OCI-LY1 (cell line): Measurements from ENCODE around the gene ATP11A.

Experiments used
- H2AFZ ChIP-seq: fragments of 200-600 bp; sonication (generic), shearing (Covaris generic); 2 replicates; pipeline ENCODE4 v1.6.0; 2014; ENCODE audit warnings: antibody characterized with exemption, mild to moderate bottlenecking, low read length
- H3F3A ChIP-seq: fragments of 200-600 bp; sonication (generic), shearing (Covaris generic); 2 replicates; pipeline ENCODE4 v1.6.0; 2014; ENCODE audit warnings: mild to moderate bottlenecking, antibody characterized with exemption, low read length, moderate library complexity; ENCODE audit not compliant: insufficient read depth
- H3K27ac ChIP-seq: fragments of 200-600 bp; sonication (generic); 2 replicates; pipeline ENCODE4 v1.5.1; 2014; ENCODE audit warnings: low read length, mixed run types, mild to moderate bottlenecking, low read depth; ENCODE audit not compliant: poor library complexity, severe bottlenecking
- H3K27me3 ChIP-seq: fragments of 200-600 bp; sonication (generic); 2 replicates; pipeline ENCODE4 v1.6.0; 2014; ENCODE audit warnings: antibody characterized with exemption, mild to moderate bottlenecking, low read length, moderate library complexity; ENCODE audit not compliant: insufficient read depth
- H3K36me3 ChIP-seq: fragments of 200-600 bp; sonication (generic); 2 replicates; pipeline ENCODE4 v1.6.1; 2014; ENCODE audit warnings: mild to moderate bottlenecking, antibody characterized with exemption, low read length, moderate library complexity, mixed read lengths; ENCODE audit not compliant: insufficient read depth
- H3K4me1 ChIP-seq: fragments of 200-600 bp; sonication (generic); 2 replicates; pipeline ENCODE4 v1.5.1; 2014; ENCODE audit warnings: mild to moderate bottlenecking, low read length, moderate library complexity; ENCODE audit not compliant: insufficient read depth, severe bottlenecking
- H3K4me2 ChIP-seq: fragments of 200-600 bp; sonication (generic), shearing (Covaris generic); 2 replicates; pipeline ENCODE4 v1.6.1; 2014; ENCODE audit warnings: low read length
- H3K4me3 ChIP-seq: fragments of 200-600 bp; sonication (generic); 2 replicates; pipeline ENCODE4 v1.5.1; 2014; ENCODE audit warnings: low read length, low read depth, mild to moderate bottlenecking, mixed read lengths; ENCODE audit not compliant: poor library complexity, severe bottlenecking
- H3K79me2 ChIP-seq: fragments of 200-600 bp; shearing (Covaris generic); 2 replicates; pipeline ENCODE4 v1.6.1; 2016; ENCODE audit warnings: mixed run types, low read length, mixed read lengths; ENCODE audit not compliant: insufficient read depth
- H3K9ac ChIP-seq: fragments of 200-600 bp; sonication (generic), shearing (Covaris generic); 2 replicates; pipeline ENCODE4 v1.6.1; 2014; ENCODE audit warnings: mild to moderate bottlenecking, low read length, mixed read lengths
- H3K9me2 ChIP-seq: fragments of 200-600 bp; sonication (generic), shearing (Covaris generic); 2 replicates; pipeline ENCODE4 v1.6.1; 2014; ENCODE audit warnings: low read depth, mild to moderate bottlenecking, low read length, mixed read lengths
- H3K9me3 ChIP-seq: fragments of 200-600 bp; shearing (Covaris generic); 2 replicates; pipeline ENCODE4 v1.6.1; 2014; ENCODE audit warnings: low read length, mixed read lengths
- H4K20me1 ChIP-seq: fragments of 200-600 bp; sonication (generic), shearing (Covaris generic); 2 replicates; pipeline ENCODE4 v1.6.0; 2016; ENCODE audit warnings: mild to moderate bottlenecking, low read length; ENCODE audit not compliant: insufficient read depth
- EZH2 ChIP-seq: fragments of 200-600 bp; sonication (generic), shearing (Covaris generic); IDR thresholded peaks from 2 replicates; pipeline ENCODE4 v1.8.0; 2017; ENCODE audit warnings: borderline replicate concordance, mixed run types, mild to moderate bottlenecking, antibody characterized with exemption, low read length, moderate library complexity, mixed read lengths
- TF ChIP-seq, protein P1 (sequence below): fragments of 200-600 bp; sonication (generic), shearing (Covaris generic); IDR thresholded peaks from 2 replicates; pipeline ENCODE4 v1.5.1; 2017; ENCODE audit warnings: mild to moderate bottlenecking, antibody characterized with exemption, low read length, moderate library complexity, mixed read lengths

Gene ATP11A

DNA sequence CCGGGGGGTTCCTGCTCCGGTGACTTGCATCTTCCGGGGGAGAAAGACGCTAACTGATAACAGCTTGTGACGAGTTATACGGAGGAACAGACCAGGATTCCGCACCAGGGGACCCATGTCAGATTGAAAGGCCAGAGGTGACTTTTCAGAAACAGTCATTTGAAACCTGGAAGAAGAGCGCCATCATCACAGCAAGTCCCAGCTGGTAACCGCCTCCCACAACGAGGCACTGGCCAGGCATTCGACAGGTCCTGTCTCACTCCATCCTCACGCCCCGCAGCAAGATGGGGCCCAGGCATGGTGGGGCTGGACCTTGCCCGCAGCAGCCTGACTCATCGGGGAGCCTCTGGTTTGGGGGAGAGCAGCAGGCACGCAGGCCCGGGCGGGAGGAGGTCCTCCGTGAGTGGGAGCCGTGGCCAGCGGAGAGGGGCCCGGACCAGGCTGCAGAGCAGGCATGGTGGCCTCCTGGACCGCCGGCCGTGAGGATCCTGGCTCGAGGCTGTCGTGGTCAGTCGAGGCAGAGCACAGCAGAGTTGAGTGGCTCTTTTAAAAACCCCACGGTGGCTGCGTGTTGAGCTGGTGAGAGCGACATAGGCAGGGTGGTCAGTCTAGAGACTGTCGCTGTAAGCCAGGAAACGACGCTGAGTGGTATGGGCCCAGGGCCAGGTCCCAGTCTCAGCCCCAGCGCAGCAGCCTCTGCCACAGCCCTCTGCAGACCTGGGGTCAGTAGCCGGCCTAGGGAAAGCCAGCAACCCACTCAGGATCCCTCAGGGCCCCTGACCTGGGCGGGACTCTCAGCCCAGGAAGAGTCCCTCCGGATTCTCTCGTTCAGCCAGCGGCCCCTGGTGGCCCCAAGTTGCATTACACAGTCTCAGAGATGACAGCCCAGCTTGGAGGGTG is 184.3 kb downstream of the ATP11A start:
- H3K9ac ChIP-seq: peak overlapping the region; percentile 39
- H3K79me2 ChIP-seq: no peaks in the 10 kb centered on the region
- no peaks in the 10 kb centered on the region for H3K9me3 ChIP-seq
- peak overlapping the region; percentile 73 for H3K27ac ChIP-seq
- peak overlapping the region; percentile 55 for H3K4me3 ChIP-seq
- peak overlapping the region; percentile 65 for H3K4me2 ChIP-seq
- no peak overlapping the region for H2AFZ ChIP-seq
- no peaks in the 10 kb centered on the region for H4K20me1 ChIP-seq
- TF ChIP-seq, protein P1, sequence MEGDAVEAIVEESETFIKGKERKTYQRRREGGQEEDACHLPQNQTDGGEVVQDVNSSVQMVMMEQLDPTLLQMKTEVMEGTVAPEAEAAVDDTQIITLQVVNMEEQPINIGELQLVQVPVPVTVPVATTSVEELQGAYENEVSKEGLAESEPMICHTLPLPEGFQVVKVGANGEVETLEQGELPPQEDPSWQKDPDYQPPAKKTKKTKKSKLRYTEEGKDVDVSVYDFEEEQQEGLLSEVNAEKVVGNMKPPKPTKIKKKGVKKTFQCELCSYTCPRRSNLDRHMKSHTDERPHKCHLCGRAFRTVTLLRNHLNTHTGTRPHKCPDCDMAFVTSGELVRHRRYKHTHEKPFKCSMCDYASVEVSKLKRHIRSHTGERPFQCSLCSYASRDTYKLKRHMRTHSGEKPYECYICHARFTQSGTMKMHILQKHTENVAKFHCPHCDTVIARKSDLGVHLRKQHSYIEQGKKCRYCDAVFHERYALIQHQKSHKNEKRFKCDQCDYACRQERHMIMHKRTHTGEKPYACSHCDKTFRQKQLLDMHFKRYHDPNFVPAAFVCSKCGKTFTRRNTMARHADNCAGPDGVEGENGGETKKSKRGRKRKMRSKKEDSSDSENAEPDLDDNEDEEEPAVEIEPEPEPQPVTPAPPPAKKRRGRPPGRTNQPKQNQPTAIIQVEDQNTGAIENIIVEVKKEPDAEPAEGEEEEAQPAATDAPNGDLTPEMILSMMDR: peak; percentile 96
- no peak for TF ChIP-seq EZH2
- H3F3A ChIP-seq: no peaks in the 10 kb centered on the region
- H3K9me2 ChIP-seq: no peaks in the 10 kb centered on the region
- peaks cover 21% of the 10 kb centered on the region for H3K4me1 ChIP-seq
- H3K36me3 ChIP-seq: peaks cover 6% of the 10 kb centered on the region; the same call in 1 of the 2 replicates
- H3K27me3 ChIP-seq: no peaks in the 10 kb centered on the region

DNA sequence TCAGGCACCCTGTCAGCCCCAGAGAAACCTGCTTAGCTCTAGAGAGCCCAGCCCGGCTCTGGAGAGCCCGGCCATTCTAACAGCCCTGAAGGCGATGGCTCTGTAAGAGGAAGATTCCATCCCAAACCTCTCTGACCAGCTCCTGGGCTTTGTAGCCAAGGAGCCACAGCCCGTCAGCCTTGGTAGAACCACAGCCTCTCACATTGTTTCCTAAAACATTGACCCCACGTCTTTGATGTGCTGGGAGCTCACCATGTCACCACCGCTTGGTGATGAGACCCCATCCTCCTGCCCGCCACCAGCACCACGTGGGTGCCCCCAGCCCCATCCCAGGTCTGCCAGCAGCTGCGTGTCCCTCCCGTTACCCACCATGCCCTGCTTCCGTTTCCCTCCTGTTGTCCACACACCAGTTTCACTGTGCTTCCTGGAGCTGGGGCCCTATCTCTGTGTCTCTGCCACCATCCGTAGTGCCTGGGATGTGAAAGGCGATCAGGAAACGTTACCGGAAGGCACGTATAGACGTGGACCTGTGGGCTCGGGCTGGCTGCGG is 185.0 kb downstream of the ATP11A start:
- no peaks in the 10 kb centered on the region for H3K27me3 ChIP-seq
- TF ChIP-seq, protein P1: no peak
- no peak for TF ChIP-seq EZH2

DNA sequence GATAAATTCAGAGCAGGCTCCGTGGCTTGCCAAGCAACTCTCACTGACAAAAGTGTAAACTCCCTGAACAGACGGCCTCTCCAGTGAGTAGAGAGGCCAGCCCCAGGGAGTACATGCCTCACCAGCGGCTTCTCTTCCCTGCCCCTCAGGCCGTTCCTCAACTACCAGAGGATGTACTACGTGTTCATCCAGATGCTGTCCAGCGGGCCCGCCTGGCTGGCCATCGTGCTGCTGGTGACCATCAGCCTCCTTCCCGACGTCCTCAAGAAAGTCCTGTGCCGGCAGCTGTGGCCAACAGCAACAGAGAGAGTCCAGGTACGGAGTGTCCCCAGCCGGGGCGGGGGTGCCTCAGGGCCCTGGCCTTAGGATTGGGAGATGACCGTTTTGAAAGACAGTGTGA is 185.8 kb downstream of the ATP11A start:
- Histone ChIP-seq H3K27ac (no peak overlapping the region), H3K36me3 (peaks cover 6% of the 10 kb centered on the region; the same call in 1 of the 2 replicates), H3K4me2 (no peak overlapping the region), H4K20me1 (no peaks in the 10 kb centered on the region), H3K4me1 (peaks cover 21% of the 10 kb centered on the region), H3K9ac (no peak overlapping the region), H2AFZ (no peak overlapping the region), H3K79me2 (no peaks in the 10 kb centered on the region), H3F3A (no peaks in the 10 kb centered on the region), H3K9me2 (no peaks in the 10 kb centered on the region), H3K9me3 (no peaks in the 10 kb centered on the region), H3K4me3 (no peak overlapping the region), H3K27me3 (no peaks in the 10 kb centered on the region)
- TF ChIP-seq, protein P1: no peak
- no peak for TF ChIP-seq EZH2

More for the DNA sequence above, 185.0 kb downstream of the ATP11A start:
- H3K4me2 ChIP-seq: peak overlapping the region; percentile 65; the same call in 1 of the 2 replicates
- H4K20me1 ChIP-seq: no peaks in the 10 kb centered on the region
- no peaks in the 10 kb centered on the region for H3F3A ChIP-seq
- H3K9me2 ChIP-seq: no peaks in the 10 kb centered on the region
- H3K36me3 ChIP-seq: peaks cover 6% of the 10 kb centered on the region; the same call in 1 of the 2 replicates
- H3K27ac ChIP-seq: no peak overlapping the region
- H3K9me3 ChIP-seq: no peaks in the 10 kb centered on the region
- no peaks in the 10 kb centered on the region for H3K79me2 ChIP-seq
- H3K9ac ChIP-seq: no peak overlapping the region
- no peak overlapping the region for H2AFZ ChIP-seq
- H3K4me1 ChIP-seq: peaks cover 21% of the 10 kb centered on the region
- no peak overlapping the region for H3K4me3 ChIP-seq
